OCI-LY7 (cell line): ENCODE data around the gene CNTN6.

ENCODE experiments used
- CTCF ChIP-seq: fragments of 200-600 bp; sonication (generic); conservative IDR thresholded peaks from 2 replicates; pipeline ENCODE4 v1.5.1; 2014; ENCODE audit warnings: mild to moderate bottlenecking, antibody characterized with exemption, low read length, moderate library complexity, mixed read lengths
- EZH2phosphoT487 ChIP-seq: fragments of 200-600 bp; sonication (generic); IDR thresholded peaks from 2 replicates; pipeline ENCODE4 v1.6.1; 2018; ENCODE audit warnings: low read depth, borderline replicate concordance, mild to moderate bottlenecking, mixed run types, antibody characterized with exemption, low read length, moderate library complexity, mixed read lengths

GRCh38 chr3:1048558-1048957 is 44.3 kb upstream of the CNTN6 start:
- TF ChIP-seq CTCF (no peak), EZH2phosphoT487 (no peak)
